Ishikawa (cell line): ENCODE data around the gene WBP2.

Experiments used
- CEBPB ChIP-seq: IDR thresholded peaks from 2 replicates; pipeline ENCODE4 v1.6.1; 2012
- CREB1 ChIP-seq: IDR thresholded peaks from 2 replicates; pipeline ENCODE4 v1.6.1; 2012; ENCODE audit warnings: low read depth
- EGR1 ChIP-seq: IDR thresholded peaks from 2 replicates; pipeline ENCODE4 v1.6.1; 2012
- EP300 ChIP-seq: IDR thresholded peaks from 2 replicates; pipeline ENCODE4 v1.6.1; 2012; ENCODE audit warnings: borderline replicate concordance
- FOXM1 ChIP-seq: IDR thresholded peaks from 2 replicates; pipeline ENCODE4 v1.6.1; 2012; ENCODE audit warnings: low read depth, borderline replicate concordance
- NFIC ChIP-seq: IDR thresholded peaks from 2 replicates; pipeline ENCODE4 v1.6.1; 2012
- RAD21 ChIP-seq: IDR thresholded peaks from 2 replicates; pipeline ENCODE4 v1.6.1; 2012; ENCODE audit warnings: low read depth
- TAF1 ChIP-seq: IDR thresholded peaks from 2 replicates; pipeline ENCODE4 v1.6.1; 2012; ENCODE audit warnings: low read depth, mild to moderate bottlenecking
- TCF12 ChIP-seq: IDR thresholded peaks from 2 replicates; pipeline ENCODE4 v1.6.1; 2012; ENCODE audit warnings: low read depth
- TEAD4 ChIP-seq: IDR thresholded peaks from 2 replicates; pipeline ENCODE4 v1.6.1; 2012
- YY1 ChIP-seq: IDR thresholded peaks from 2 replicates; pipeline ENCODE4 v1.6.1; 2012; ENCODE audit warnings: low read depth
- ZBTB7A ChIP-seq: IDR thresholded peaks from 2 replicates; pipeline ENCODE4 v1.6.1; 2012; ENCODE audit warnings: low read depth
- TF ChIP-seq, protein P1 (sequence below): IDR thresholded peaks from 2 replicates; pipeline ENCODE4 v1.6.1; 2012
- TF ChIP-seq, protein P2 (sequence below): IDR thresholded peaks from 2 replicates; pipeline ENCODE4 v1.6.1; 2012
- TF ChIP-seq, protein P3 (sequence below): IDR thresholded peaks from 2 replicates; pipeline ENCODE4 v1.6.1; 2012; ENCODE audit warnings: low read depth, mild to moderate bottlenecking

WBP2 gene

DNA sequence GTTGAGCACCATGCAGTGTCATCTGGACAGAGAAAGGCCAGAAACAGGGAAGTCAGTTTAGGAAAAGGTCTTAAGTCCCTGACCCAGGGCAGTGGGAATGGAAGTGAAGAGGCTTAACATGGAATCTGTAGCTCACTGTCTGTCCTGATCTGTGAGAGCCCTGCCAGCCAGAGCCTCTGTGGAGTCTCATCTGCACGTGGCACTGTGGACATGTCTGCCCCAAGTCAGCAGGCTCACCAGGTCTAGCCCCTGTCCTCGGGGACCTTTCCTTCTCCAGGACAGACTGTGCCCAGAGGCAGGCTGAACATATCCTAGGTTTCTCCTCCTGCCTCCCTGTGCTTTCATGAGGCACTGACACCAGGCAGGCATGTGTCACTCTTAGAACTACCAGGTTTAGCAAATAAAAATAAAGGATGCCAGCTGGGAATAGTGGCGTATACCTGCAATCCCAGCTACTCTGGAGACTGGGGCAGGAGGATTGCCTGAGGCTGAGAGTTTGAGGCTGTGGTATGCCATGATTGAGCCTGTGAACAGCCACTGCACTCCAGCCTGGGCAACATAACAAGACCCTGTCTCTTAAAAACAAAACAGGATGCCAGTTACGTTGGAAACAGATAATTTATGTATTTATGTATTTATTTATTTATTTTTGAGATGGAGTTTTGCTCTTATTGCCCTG, 48.2 kb downstream of the WBP2 start:
- no peak for TF ChIP-seq ZBTB7A
- no peak for TF ChIP-seq CREB1
- no peak for TF ChIP-seq TEAD4
- no peak for TF ChIP-seq TCF12
- TF ChIP-seq EP300, result no peak
- no peak for TF ChIP-seq EGR1
- no peak for TF ChIP-seq CEBPB
- TF ChIP-seq, protein P1, sequence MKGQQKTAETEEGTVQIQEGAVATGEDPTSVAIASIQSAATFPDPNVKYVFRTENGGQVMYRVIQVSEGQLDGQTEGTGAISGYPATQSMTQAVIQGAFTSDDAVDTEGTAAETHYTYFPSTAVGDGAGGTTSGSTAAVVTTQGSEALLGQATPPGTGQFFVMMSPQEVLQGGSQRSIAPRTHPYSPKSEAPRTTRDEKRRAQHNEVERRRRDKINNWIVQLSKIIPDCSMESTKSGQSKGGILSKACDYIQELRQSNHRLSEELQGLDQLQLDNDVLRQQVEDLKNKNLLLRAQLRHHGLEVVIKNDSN, result no peak
- TF ChIP-seq YY1, result no peak
- TF ChIP-seq, protein P2, sequence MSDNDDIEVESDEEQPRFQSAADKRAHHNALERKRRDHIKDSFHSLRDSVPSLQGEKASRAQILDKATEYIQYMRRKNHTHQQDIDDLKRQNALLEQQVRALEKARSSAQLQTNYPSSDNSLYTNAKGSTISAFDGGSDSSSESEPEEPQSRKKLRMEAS, result no peak
- no peak for TF ChIP-seq RAD21
- no peak for TF ChIP-seq FOXM1
- no peak for TF ChIP-seq NFIC
- TF ChIP-seq, protein P3, sequence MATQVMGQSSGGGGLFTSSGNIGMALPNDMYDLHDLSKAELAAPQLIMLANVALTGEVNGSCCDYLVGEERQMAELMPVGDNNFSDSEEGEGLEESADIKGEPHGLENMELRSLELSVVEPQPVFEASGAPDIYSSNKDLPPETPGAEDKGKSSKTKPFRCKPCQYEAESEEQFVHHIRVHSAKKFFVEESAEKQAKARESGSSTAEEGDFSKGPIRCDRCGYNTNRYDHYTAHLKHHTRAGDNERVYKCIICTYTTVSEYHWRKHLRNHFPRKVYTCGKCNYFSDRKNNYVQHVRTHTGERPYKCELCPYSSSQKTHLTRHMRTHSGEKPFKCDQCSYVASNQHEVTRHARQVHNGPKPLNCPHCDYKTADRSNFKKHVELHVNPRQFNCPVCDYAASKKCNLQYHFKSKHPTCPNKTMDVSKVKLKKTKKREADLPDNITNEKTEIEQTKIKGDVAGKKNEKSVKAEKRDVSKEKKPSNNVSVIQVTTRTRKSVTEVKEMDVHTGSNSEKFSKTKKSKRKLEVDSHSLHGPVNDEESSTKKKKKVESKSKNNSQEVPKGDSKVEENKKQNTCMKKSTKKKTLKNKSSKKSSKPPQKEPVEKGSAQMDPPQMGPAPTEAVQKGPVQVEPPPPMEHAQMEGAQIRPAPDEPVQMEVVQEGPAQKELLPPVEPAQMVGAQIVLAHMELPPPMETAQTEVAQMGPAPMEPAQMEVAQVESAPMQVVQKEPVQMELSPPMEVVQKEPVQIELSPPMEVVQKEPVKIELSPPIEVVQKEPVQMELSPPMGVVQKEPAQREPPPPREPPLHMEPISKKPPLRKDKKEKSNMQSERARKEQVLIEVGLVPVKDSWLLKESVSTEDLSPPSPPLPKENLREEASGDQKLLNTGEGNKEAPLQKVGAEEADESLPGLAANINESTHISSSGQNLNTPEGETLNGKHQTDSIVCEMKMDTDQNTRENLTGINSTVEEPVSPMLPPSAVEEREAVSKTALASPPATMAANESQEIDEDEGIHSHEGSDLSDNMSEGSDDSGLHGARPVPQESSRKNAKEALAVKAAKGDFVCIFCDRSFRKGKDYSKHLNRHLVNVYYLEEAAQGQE, result no peak
- TF ChIP-seq TAF1, result no peak

DNA sequence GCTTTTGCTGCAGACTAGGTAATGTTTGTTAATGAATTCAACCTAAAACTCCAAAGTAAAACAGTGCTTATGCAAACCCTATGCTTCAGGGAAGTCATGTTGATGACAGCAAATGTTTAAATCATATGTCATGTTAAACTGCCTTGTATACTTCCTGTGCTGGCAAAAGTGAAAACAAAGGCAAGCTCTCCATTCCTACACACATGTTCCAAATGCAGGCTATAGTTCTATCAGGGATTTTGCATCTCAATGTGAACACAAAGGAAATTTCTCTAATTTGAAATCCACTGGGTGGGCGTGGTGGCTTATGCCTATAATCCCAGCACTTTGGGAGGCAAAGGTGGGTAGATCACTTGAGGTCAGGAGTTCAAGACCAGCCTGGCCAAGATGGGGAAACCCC, 51.3 kb downstream of the WBP2 start:
- TF ChIP-seq EGR1 (no peak), TCF12 (no peak), RAD21 (no peak), FOXM1 (no peak), EP300 (no peak), CEBPB (no peak), NFIC (no peak), TEAD4 (no peak), YY1 (no peak), TAF1 (no peak), ZBTB7A (no peak), CREB1 (no peak)
- TF ChIP-seq, protein P3, result no peak
- TF ChIP-seq, protein P1, result no peak
- TF ChIP-seq, protein P2, result no peak

DNA sequence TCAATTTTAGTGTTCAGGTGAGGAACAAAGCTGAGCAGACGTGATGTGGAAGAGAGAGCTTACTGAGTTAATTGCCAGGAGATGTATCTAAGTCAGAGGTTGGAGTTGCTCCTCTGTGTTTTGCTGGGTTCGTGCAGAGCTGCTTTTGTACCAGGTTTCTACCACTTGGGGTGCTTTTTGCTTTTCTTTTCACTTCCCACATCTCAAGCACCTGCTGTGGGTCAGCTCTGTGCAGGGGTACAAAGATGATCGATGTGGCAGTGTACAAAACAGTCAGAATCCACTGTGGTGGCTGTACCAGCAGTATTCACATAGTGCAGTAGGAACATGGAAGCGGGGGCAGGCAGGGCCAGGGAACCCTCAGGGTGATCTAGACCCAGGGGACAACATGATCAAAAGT, 55.7 kb downstream of the WBP2 start:
- TF ChIP-seq TEAD4, result no peak
- TF ChIP-seq EP300, result no peak
- no peak for TF ChIP-seq FOXM1

DNA sequence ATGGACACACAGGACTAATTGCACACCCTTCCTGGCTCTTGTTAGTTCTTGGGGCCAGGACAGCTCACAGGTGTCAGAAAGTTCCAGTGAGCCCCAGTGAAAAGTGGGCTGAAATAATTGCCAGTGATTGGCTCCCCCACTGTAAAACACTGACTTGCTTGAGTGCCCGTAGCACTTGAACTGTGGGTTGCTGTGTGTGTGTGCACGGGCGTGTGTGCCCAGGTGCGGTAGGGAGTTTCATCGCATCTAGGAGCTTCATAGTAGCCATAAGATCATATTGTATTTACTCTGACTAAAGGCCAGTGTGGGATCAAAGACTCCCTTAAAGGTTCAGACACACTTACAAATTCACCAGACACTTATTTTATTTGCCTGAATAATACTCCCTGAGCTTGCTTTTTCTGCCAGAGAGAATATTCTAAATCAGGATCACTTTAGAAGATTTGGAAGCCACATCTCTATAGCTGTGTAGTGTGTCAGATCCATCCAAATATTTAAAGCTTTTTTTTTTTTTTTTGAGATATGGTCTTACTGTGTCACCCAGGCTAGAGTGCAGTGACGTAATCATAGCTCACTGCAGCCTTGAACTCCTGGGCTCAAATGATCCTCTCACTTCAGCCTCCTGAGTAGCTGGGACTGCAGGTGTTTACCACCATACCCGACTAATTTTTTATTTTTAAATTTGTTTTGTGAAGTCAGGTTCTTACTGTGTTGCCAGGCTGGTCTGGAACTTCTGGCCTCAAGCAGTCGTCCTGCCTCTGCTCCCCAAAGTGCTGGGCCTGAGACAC, 59.1 kb downstream of the WBP2 start:
- TF ChIP-seq TAF1 (no peak), NFIC (no peak), CREB1 (no peak), TEAD4 (no peak), EGR1 (no peak), EP300 (no peak), YY1 (no peak)
- TF ChIP-seq, protein P1, result no peak
- TF ChIP-seq, protein P3, result no peak
